Calu3 (cell line): ENCODE data around the gene DCC. TPM values are rescaled to one million over a fixed set of nuclear protein-coding genes. Genes with fewer than 3 reads are reported as not detected.

ENCODE experiments used
- BruUV-seq: library from RNA; stranded (reverse); fragments of 400-500 nt; replicated peaks from 2 replicates; lab custom pipeline; 2021; lab: Mats Ljungman, UMichigan
- CTCF ChIA-PET: fragments of 300-600 bp; sonication (Branson Sonifier 250); formaldehyde crosslinking; loops from one replicate; lab custom pipeline; 2022; ENCODE audit warnings: antibody characterized with exemption; lab: Charles Lee
- DNase-seq: peaks from one replicate; pipeline ENCODE4 v3.0.0; 2022
- H3K27ac Mint-ChIP-seq: one replicate; pipeline ENCODE4 v1.8.0; 2022; ENCODE audit warnings: mixed read lengths; ENCODE audit not compliant: unreplicated experiment
- H3K27me3 Mint-ChIP-seq: one replicate; pipeline ENCODE4 v1.8.0; 2022; ENCODE audit warnings: mixed read lengths; ENCODE audit not compliant: unreplicated experiment
- H3K36me3 Mint-ChIP-seq: one replicate; pipeline ENCODE4 v1.8.0; 2022; ENCODE audit warnings: mild to moderate bottlenecking, moderate library complexity, mixed read lengths; ENCODE audit not compliant: insufficient read depth, unreplicated experiment
- H3K4me1 Mint-ChIP-seq: one replicate; pipeline ENCODE4 v1.8.0; 2022; ENCODE audit warnings: mild to moderate bottlenecking, low read depth, mixed read lengths; ENCODE audit not compliant: unreplicated experiment
- H3K4me3 Mint-ChIP-seq: one replicate; pipeline ENCODE4 v1.8.0; 2022; ENCODE audit warnings: mild to moderate bottlenecking, low read depth, moderate library complexity, mixed read lengths; ENCODE audit not compliant: unreplicated experiment
- H3K9me3 Mint-ChIP-seq: one replicate; pipeline ENCODE4 v1.8.0; 2022; ENCODE audit warnings: low read depth, mixed read lengths; ENCODE audit not compliant: unreplicated experiment
- CTCF ChIP-seq: fragments of 200-600 bp; IDR thresholded peaks from one replicate; pipeline ENCODE4 v1.8.0; 2022; ENCODE audit warnings: antibody characterized with exemption; ENCODE audit not compliant: unreplicated experiment
- intact Hi-C: fragments of 100-400 bp; cut with micrococcal nuclease; formaldehyde crosslinking; loops from one replicate; pipeline ENCODE4 v1.10.0; 2022; ENCODE audit not compliant: unreplicated experiment
- total RNA-seq: library from RNA; stranded (reverse); gene quantifications from 2 replicates; pipeline ENCODE4 v1.2.3, GENCODE V29; 2022

The DCC gene
- total RNA-seq, 1 experiment from 2014 or later: not detected

GRCh38 chr18:52869349-52869923, 529.4 kb downstream of the DCC start:
- Mint-ChIP-seq H3K27ac (no peak overlapping the region), H3K36me3 (no peaks in the 10 kb centered on the region), H3K4me1 (no peaks in the 10 kb centered on the region), H3K4me3 (no peak overlapping the region), H3K27me3 (no peaks in the 10 kb centered on the region), H3K9me3 (peaks cover 8% of the 10 kb centered on the region)
- BruUV-seq: no TSS peak
- intact Hi-C loops: no loop called here
- CTCF ChIA-PET: no interaction called here
- no peak for DNase-seq
- no peak for TF ChIP-seq CTCF

GRCh38 chr18:52869942-52870907, 530.2 kb downstream of the DCC start:
- H3K4me3 Mint-ChIP-seq: no peak overlapping the region
- H3K4me1 Mint-ChIP-seq: no peaks in the 10 kb centered on the region
- no TSS peak for BruUV-seq
- peaks cover 12% of the 10 kb centered on the region for H3K9me3 Mint-ChIP-seq
- no peak for DNase-seq
- H3K27ac Mint-ChIP-seq: no peak overlapping the region
- no peaks in the 10 kb centered on the region for H3K36me3 Mint-ChIP-seq
- H3K27me3 Mint-ChIP-seq: no peaks in the 10 kb centered on the region
- intact Hi-C loops: no loop called here
- no peak for TF ChIP-seq CTCF
- CTCF ChIA-PET: no interaction called here

- no peak for TF ChIP-seq CTCF
- no peaks in the 10 kb centered on the region for H3K4me1 Mint-ChIP-seq
- no peak for DNase-seq
- no peak overlapping the region for H3K4me3 Mint-ChIP-seq
- intact Hi-C loops: no loop called here
- no peaks in the 10 kb centered on the region for H3K36me3 Mint-ChIP-seq
- H3K27me3 Mint-ChIP-seq: no peaks in the 10 kb centered on the region
- BruUV-seq: no TSS peak
- CTCF ChIA-PET: no interaction called here
- no peak overlapping the region for H3K27ac Mint-ChIP-seq
- H3K9me3 Mint-ChIP-seq: peaks cover 10% of the 10 kb centered on the region
Measured at GRCh38 chr18:52874774-52875173, 534.8 kb downstream of the DCC start.

GRCh38 chr18:52875725-52876124, 535.7 kb downstream of the DCC start:
- H3K4me1 Mint-ChIP-seq: no peaks in the 10 kb centered on the region
- no peak for TF ChIP-seq CTCF
- CTCF ChIA-PET: no interaction called here
- H3K36me3 Mint-ChIP-seq: no peaks in the 10 kb centered on the region
- H3K27me3 Mint-ChIP-seq: no peaks in the 10 kb centered on the region
- H3K9me3 Mint-ChIP-seq: peaks cover 13% of the 10 kb centered on the region
- no peak for DNase-seq
- no TSS peak for BruUV-seq
- H3K4me3 Mint-ChIP-seq: no peak overlapping the region
- intact Hi-C loops: no loop called here
- H3K27ac Mint-ChIP-seq: no peak overlapping the region
